COLO668 (cell line): ENCODE results near the gene DIRAS3.
"Not testable (repeated sequence)": the region's sequence is repeated elsewhere in the genome, so short reads cannot be mapped to it uniquely, and the experiment has no call there.

ENCODE experiments used
- DNase-seq: peaks from one replicate; lab custom pipeline; 2025; ENCODE audit not compliant: unreplicated experiment; lab: John Stamatoyannopoulos, UW

The DIRAS3 gene, protein sequence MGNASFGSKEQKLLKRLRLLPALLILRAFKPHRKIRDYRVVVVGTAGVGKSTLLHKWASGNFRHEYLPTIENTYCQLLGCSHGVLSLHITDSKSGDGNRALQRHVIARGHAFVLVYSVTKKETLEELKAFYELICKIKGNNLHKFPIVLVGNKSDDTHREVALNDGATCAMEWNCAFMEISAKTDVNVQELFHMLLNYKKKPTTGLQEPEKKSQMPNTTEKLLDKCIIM

DNA sequence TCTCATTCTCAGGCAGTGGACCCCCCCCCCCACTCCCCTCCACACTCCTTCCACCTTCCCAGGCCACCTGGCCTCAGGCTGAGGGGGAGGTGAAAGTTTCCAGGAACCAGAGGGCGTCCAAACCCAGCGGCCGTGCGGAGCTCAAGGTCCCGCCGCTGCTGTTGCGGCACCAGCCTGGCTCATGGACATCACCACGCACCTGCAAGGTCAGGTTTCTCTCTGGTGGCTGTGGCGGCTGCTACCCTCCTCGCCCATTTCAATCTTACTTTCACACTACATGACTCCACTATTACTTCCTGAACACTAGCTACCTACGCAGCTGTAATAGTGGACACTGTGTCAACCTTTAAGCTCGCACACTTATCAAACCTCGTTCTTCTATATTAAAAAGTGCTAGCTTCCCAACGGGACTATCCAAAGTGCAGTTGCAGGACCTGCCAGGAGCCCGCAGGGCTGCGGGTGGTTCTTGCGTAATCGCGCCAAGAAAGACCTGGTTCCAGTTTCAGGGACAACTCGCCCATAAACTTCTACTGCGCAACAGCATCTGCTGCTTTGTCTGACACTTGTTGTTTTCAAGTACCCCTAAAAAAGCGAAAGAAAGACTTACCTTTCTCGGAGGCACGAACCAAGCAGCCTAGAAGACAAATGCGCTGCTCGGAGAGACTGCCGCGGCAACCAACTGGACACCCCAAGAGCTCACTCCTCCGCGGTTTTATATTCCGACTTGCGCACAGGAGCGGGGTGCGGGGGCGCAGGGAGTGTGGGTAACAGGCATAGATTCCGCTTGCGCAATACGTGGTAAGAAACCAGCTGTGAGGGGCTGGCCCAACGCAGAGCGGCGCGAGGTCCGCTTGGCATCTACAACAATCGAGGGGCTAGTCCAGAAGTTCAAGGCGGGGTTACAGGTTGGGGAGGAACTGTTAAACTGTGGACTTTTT lies at the start of gene DIRAS3:
TSS of gene DIRAS3 (minus strand) at position 687 of the 938 bp plus-strand sequence. CDS start 3,330 bp downstream, outside the sequence.
- DNase-seq, result no peak

DNA sequence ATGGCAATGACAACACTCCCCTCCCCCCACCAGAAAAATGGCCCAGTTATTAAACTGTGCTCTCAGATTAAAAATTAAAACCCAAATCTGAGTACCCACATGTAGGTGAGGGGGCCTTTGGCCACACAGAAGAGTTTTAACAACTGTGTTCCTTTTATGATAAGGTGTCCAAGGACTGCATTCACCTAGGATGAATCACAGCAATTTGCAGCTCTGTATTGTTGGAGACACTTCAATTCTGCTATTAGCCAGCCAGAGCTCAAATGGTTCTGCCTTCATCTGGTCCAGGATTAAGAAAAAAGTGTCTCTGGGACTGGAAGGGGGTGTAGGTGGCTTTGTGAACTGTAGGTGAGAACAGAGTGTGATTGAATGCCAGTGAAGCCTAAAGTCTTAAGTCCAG lies 43.3 kb upstream of the DIRAS3 start:
- DNase-seq, result no peak

DNA sequence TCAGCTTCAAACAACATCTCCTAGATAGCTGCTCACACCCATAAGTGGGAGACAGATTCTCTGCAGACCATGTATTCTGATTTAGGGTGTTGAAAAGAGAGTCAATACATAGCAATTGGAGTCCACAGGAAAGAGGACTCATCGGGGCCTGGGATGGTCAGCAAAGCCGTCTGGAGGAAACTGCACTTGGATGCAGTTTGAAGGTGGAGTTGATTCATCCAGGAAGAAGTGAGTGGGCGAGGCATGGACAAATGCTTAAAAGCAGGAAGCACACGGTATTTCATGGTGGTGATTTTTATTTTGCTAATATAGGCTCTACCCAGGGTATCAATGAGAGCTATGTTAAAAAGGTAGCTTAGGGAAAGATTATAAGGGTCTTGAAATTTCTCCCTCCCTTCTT lies 36.8 kb upstream of the DIRAS3 start:
- DNase-seq, result no peak

DNA sequence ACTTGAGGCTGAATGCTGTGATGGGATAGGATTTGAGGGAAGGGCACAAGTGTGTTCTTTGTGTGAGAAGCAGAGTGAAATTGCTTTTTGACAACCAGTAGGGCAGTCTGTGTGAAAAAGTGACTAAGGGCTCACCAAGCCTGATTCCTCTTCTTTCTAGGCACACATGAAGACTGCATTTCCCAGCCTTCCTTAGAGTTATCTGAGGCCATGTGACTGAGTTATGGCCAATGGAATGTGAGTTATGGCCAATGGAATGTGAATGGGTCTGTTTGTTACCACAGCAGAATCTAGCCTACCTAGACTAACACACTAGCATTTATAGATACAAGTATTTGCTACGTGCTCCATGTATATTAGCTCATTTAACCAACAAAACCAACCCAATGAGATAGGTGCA lies 35.3 kb upstream of the DIRAS3 start:
- no peak for DNase-seq

DNA sequence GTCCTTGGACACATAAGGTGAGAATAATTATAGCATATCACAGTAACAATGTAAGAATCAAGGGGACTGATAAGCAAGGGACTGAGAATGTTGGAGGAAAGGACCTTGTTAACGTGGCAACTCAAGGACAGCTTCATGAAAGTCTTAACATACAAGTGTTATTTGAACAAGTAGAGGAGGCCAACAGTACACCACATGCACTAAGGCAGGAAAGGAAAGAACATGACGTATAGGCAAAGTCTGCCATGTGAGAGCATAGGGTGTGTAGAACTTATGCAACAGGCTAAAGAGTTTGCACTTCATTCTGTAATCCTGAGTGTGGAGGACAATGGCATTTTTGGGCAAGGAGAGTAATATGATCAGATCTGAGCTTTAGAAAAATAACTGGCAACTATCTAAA lies 33.3 kb upstream of the DIRAS3 start:
- no peak for DNase-seq

DNA sequence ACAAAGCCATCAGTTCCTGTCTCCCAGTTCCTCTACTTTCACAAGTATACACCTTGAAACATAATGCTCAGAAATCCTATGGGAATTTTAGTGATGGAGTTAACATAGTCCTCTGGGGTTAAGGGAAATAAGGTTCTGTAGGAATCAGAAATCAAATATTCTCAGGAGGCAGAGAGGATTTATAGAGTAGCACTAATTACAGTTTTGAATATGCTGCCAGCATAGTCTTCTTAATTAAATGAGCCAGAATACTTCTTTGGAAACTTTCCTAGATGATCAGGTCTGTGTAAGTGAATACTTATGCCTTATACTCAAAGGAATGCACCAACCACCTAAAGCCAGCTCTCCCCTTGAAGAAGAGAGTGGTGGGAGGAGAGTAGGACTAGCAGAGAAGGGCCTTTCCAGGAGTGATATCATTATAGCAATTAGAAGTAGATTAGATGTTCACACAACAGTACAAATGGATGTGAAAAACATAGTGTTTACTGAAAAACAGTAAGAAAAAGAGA lies 31.4 kb upstream of the DIRAS3 start:
- DNase-seq, result no peak

DNA sequence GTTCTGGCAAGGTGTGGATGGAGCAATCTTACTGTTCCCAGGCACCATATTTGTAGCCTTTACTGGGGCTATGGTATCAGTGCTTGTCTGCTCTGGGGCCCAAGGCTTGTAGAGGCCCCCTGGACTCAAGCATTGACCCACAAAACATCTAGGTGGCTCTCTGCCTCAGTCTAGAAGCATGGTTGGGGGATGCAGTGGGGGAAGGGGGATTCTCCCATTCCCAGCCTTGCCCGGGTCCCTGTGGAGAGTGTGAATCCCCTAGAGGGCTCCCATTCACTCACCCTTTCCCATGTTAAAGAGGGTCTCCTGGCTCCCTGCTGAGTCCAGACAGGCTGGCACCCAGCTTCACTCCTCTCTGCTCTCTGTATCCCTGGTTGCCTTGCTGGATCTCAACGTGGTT lies 28.2 kb upstream of the DIRAS3 start:
- no peak for DNase-seq

DNA sequence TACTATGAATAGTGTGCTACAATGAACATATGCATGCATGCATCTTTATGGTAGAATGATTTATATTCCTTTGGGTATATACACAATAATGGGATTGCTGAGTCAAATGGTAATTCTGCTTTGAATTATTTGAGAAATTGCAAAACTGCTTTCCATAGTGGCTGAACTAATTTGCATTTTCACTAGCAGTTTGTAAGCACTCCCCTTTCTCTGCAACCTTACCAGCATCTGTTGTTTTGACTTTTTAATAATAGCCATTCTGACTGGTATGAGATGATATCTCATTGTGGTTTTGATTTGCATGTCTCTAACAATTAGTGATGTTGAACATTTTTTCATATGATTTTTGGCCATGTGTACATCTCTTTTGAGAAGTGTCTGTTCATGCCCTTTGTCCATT lies 24.0 kb upstream of the DIRAS3 start:
- DNase-seq, result no peak

DNA sequence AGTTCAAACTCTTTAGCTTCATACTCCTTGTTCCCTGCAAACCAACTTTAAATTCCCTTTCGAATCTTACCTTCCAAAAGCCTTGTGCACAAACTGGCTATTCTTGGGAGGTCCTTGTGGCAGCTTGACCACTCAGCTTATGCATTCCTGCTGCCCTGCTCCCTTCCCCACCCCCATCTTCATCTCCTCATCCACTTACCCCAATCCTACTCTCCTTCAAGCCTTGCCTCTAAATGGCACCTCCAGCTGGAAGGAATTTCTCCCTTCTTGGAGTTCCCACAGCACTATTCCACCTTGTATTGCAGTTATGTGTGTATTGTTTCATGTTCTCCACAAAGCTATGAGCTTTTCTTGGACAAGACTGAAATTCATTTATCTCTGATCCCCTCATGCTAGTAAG lies 15.3 kb upstream of the DIRAS3 start:
- DNase-seq, result no peak

DNA sequence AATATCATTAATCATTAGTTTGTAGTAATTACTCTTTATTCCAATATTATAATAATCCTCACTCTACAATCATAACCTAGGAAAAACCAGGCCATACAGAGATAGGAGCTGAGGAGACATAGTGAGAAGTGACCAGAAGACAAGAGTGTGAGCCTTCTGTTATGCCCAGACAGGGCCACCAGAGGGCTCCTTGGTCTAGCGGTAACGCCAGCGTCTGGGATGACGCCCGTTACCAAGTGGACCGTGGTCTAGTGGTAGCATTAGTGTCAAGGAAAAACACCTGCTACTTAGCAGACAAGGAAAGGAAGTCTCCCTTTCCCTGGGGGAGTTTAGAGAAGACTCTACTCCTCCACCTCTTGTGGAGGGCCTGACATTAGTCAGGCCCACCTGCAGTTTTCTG lies 7.6 kb upstream of the DIRAS3 start:
- not testable (repeated sequence) for DNase-seq

DNA sequence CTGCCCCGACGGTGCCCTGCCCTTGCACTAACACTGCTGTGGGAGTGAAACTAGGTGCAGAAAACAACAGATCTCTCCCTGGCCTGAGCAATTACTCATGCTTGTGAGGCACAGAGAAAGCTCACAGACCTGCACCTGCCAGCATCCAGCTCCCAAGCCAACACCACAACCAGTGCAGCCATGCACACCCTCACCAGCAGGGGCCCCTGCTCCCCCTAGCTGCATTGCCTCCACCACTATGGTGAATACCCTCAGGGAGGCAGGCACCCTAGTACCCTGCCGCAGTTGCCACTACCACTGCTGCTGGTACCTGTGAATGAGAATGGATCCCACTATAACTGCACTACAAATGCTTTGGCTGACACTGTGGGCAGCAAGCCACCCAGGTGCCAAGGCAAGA lies 7.1 kb upstream of the DIRAS3 start:
- DNase-seq, result no peak

DNA sequence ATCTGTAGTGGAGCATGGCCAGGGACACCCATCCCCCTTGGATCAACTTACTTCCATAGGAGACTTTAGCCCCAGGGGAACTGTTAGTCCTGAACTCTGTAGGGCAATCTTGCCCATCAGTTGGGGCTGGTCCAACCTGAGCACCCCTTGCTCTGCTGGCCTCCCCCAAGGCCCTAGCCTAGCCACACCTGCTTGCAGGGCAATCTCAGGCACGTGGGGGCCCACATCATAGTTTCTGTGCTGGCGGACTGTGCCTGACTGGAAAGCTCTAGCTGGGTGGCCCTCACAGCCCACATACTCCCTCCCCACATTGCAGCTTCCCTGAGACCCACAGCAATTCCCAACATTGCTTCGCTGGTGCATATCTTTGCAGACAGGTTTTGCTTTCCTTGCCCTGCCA lies 6.6 kb upstream of the DIRAS3 start:
- DNase-seq, result no peak

DNA sequence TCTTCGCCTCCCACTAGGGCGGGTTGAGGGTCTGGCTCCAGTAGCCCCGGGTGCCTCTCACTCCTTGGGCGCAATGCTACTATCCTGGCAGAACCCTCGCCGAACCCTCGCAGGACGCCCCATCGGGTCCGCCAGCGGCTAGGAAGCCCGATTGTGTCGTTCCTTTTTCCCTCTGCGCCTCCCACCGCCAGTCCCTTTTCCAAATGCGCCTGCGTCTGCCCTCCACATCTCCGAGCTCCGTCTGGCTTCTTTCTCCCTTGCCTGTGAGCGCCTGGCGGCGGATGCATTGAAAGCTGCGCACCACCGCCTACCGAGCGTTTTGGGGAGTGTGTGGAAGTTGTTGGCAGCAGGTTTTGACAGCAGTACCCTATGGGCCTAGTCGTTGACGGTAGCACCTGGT lies 1.0 kb upstream of the DIRAS3 start:
- no peak for DNase-seq

DNA sequence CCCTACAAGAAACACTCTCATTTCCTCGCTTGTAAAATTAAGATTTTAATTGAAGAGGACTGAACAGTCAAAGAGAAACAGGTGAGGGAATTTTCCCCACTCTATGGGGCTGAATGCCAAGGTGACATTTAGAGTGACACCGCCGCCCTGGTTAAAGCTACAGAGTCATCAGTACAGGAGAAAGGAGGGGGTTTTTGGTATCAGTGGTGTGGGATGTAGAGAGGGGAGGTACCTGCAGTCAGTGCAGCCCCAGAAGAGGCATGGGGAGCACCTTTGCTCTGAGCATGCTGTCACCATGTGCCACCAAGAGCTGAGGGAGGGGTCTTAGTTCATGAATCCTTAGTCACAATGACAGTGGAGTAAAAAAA lies 2.8 kb downstream of the DIRAS3 start:
- no peak for DNase-seq

DNA sequence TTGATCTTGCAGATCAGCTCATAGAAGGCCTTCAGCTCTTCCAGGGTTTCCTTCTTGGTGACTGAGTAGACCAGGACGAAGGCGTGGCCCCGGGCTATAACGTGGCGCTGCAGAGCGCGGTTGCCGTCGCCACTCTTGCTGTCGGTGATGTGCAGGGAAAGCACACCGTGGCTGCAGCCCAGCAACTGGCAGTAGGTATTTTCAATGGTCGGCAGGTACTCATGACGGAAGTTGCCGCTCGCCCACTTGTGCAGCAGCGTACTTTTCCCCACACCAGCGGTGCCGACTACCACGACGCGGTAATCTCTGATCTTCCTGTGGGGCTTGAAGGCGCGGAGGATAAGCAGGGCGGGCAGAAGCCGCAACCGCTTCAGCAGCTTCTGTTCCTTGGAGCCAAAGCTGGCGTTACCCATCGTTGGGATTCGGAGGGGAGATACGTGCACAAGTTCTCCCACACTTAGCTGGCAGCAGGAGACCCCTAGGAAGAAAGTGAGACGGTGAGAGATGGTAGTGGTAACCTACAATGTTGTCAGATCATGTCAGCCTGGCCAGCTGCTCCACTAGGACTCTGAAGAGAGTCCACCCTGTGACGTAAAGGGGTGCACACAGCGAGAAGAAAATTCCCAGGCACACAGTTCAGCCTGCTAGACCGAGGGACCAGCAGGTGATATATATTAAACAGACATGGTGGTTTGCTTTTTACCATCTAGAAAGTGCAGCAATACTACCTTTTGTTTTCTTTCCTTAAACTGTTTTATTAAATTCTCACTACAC lies 3.4 kb downstream of the DIRAS3 start:
- no peak for DNase-seq

DNA sequence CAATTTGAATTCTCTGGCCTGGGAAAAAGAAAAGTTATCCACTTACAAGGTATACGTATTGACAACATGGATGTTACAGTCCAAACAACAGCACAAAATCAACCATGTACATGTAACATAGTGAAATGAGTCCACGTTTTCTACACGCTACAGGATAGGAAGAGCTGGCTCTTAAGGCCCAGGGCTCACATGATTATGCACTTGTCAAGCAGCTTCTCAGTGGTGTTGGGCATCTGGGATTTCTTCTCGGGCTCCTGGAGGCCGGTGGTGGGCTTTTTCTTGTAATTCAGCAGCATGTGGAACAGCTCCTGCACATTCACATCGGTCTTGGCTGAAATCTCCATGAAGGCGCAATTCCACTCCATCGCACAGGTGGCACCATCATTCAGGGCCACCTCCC lies 4.0 kb downstream of the DIRAS3 start:
- DNase-seq, result no peak

DNA sequence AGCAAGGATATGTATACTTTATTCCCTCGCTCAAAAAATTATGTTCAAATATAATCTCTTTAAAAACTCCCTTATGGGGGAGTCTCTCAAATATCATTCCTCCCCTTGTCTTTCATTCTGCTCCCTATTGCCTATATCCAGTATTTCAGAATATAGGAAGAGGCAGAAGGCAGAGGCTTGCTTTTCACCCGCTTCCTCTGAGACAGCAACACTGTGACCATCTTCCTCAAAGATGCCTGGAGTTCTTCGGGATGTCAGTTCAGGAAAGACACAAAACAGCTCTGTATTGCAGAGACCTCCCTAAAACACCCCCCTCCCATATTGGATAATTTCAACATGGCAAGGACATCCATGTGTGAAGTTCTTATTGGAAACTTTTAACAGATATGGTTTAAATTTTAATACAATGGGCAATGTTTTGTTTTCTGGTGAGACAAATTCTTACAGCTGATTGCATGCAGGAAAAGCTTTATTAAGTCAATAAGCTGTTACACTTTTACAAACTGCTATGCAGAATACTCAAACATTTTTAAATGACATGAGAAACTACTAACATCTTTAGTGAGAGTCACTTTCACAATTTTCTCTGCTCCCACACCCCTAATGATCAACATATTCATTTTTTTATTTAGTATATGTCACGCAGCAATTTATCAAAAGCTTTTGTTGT lies 4.8 kb downstream of the DIRAS3 start:
- no peak for DNase-seq

DNA sequence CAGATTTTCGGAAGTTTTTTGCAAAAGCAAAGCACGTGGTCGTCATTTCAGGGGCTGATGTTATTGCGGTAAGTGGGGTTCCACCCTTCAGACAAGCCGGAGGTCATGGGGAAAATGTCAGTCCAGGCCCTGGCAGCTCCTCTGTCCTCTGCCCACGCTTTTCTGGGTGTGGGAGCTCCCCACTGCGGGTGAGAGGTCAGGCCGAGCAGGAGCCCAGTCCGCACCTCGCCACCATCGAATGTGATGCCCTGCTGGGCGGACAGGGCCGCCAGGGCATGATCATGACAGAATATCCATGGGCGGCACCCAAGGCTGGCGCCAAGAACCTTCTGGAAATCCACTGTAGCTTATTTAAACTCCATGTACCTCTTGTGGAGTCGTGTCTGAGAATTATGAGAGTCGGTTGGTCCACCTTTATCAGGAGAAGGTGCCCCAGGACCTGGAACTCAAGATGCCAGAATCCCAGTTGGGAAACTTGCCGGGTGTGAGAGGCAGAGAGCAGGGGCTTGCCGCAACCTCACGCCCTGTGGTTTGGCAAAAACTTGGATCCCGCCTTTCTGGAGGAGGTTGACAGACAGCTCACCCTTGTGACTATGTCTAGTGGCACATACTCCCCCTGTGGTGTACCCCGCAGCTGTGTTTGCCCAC lies 6.9 kb downstream of the DIRAS3 start:
- DNase-seq, result no peak

DNA sequence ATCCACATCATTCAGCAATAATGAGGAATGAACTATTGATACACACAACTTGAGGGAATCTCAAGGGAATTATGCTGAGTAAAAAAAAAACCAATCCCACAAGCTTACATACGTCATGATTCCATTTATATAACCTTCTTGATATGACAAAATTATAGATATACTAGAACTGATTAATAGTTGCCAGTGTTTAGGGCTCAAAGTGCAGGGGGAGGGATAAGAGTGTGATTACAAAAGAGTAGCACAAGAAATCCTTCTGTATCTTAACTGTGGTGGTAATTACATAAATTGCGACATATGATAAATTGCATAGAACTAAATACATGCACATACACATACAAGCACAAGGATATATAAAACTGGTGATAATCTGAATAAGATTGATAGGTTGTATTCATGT lies 13.5 kb downstream of the DIRAS3 start:
- no peak for DNase-seq

DNA sequence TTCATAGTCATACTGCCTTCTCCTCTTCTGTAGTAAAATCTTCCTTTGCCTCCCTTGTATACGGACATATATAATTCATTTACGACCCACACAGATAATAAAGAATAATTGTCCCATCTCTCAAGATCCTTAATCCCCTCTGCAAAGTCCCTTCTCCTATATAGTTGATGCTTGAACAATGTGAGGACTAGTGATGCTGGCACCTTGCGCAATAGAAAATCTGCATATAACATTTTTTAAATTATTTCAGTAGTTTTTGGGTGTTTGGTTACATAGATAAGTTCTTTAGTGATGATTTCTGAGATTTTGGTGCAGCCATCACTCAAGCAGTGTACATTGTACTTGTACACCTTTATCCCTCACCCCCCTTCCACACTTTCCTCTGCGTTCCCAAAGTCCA lies 21.0 kb downstream of the DIRAS3 start:
- DNase-seq, result no peak

DNA sequence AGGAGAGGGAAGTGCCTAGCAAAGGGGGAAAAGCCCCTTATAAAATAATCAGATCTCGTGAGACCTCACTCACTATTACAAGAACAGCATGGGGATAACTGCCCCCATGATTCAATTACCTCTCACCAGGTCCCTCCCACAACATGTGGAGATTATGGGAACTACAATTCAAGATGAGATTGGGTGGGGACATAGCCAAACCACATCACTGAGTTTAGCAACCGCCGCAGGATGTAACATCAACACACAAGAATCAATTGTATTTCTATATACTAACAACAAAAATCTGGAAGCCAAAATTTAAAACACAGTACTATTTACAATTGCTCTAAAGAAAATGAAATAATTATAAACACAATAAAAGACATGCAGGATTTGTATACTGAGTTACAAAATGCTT lies 21.9 kb downstream of the DIRAS3 start:
- no peak for DNase-seq
